GM19023 (cell line): ENCODE data around the gene NXPH1.

Experiments
- ATAC-seq: cut with Tn5 transposase; IDR thresholded peaks from one replicate; pipeline ENCODE4 v1.9.1; 2021; ENCODE audit warnings: mild to moderate bottlenecking, moderate library complexity; ENCODE audit not compliant: unreplicated experiment

Gene NXPH1

GRCh38 chr7:8435590-8436545 is 2.5 kb downstream of the NXPH1 start:
- ATAC-seq: no peak

GRCh38 chr7:8436965-8437364 is 3.6 kb downstream of the NXPH1 start:
- peak; percentile 82 for ATAC-seq

- ATAC-seq: no peak
Observed at GRCh38 chr7:8437606-8438005, 4.2 kb downstream of the NXPH1 start.

- no peak for ATAC-seq
Observed at GRCh38 chr7:8440670-8441069, 7.3 kb downstream of the NXPH1 start.

GRCh38 chr7:8441106-8441965 is 7.9 kb downstream of the NXPH1 start:
- no peak for ATAC-seq

GRCh38 chr7:8442051-8442813 is 8.8 kb downstream of the NXPH1 start:
- no peak for ATAC-seq

GRCh38 chr7:8442814-8443304 is 9.4 kb downstream of the NXPH1 start:
- ATAC-seq: no peak

- no peak for ATAC-seq
Observed at GRCh38 chr7:8443576-8444467, 10.4 kb downstream of the NXPH1 start.

GRCh38 chr7:8444468-8444769 is 11.0 kb downstream of the NXPH1 start:
- ATAC-seq: no peak

- no peak for ATAC-seq
Observed at GRCh38 chr7:8453535-8453934, 20.1 kb downstream of the NXPH1 start.

- ATAC-seq: no peak
Observed at GRCh38 chr7:8455426-8455825, 22.0 kb downstream of the NXPH1 start.

GRCh38 chr7:8462309-8462708 is 28.9 kb downstream of the NXPH1 start:
- ATAC-seq: no peak

- no peak for ATAC-seq
Observed at GRCh38 chr7:8465338-8465737, 31.9 kb downstream of the NXPH1 start.

GRCh38 chr7:8480527-8480926 is 47.1 kb downstream of the NXPH1 start:
- no peak for ATAC-seq

GRCh38 chr7:8481096-8481495 is 47.7 kb downstream of the NXPH1 start:
- no peak for ATAC-seq

- no peak for ATAC-seq
Observed at GRCh38 chr7:8481752-8482446, 48.5 kb downstream of the NXPH1 start.

- ATAC-seq: no peak
Observed at GRCh38 chr7:8490391-8491045, 57.1 kb downstream of the NXPH1 start.

GRCh38 chr7:8491106-8491505 is 57.7 kb downstream of the NXPH1 start:
- no peak for ATAC-seq
